Adipocyte (in vitro differentiated cells): ENCODE data around the gene UGT1A3.

Source experiments
- DNase-seq: peaks from one replicate; pipeline ENCODE4 v3.0.0-alpha.2; 2015; ENCODE audit warnings: low read depth
- H3K27me3 ChIP-seq: replicated peaks from 2 replicates; pipeline ENCODE4 v1.7.0; 2013; ENCODE audit warnings: mild to moderate bottlenecking, low read length, moderate library complexity; ENCODE audit not compliant: control insufficient read depth, insufficient read depth
- H3K36me3 ChIP-seq: 2 replicates; pipeline ENCODE4 v1.7.0; 2013; ENCODE audit warnings: low read length, mild to moderate bottlenecking, moderate library complexity; ENCODE audit not compliant: control insufficient read depth, insufficient read depth, severe bottlenecking
- H3K4me1 ChIP-seq: 2 replicates; pipeline ENCODE4 v1.7.0; 2013; ENCODE audit warnings: mild to moderate bottlenecking, low read length, moderate library complexity; ENCODE audit not compliant: control insufficient read depth, insufficient read depth
- H3K4me3 ChIP-seq: 2 replicates; pipeline ENCODE4 v1.7.0; 2013; ENCODE audit warnings: mild to moderate bottlenecking, low read length, moderate library complexity
- H3K9ac ChIP-seq: 2 replicates; pipeline ENCODE4 v1.7.0; 2013; ENCODE audit warnings: mild to moderate bottlenecking, low read length, moderate library complexity
- H3K9me3 ChIP-seq: 2 replicates; pipeline ENCODE4 v1.7.0; 2013; ENCODE audit warnings: mild to moderate bottlenecking, low read length, moderate library complexity; ENCODE audit not compliant: control insufficient read depth

Gene UGT1A3

DNA sequence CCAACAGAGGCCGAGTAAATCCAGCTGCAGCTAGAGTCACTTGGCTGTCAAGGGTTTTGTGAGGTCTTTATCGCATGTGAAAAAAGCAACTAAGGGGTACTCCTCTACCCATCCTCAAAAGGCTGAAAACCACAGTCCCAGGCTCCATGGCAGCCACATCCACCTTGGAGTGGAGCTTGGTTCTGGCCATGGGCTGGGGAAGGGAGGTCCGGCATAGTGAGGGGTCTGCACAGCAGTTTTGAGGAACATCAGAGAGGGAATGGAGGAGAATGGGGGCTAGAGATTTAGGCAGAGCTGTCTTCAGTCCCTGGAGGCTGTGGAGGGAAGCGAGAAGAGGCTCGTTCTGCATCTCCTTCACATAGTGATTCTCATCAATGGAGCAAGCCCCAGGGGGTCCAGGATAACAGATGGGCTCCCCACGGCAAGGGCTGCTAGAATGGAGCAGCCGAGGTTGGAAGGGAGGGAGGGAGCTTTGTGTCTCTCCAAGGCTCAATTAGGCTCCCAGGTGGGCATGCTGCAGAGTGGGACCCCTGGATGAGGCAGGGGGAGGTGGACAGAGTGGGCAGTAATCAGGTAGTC, 70.3 kb downstream of the UGT1A3 start:
- no peak overlapping the region for H3K9ac ChIP-seq
- no peaks in the 10 kb centered on the region for H3K36me3 ChIP-seq
- no peaks in the 10 kb centered on the region for H3K4me1 ChIP-seq
- no peaks in the 10 kb centered on the region for H3K9me3 ChIP-seq
- peaks cover 32% of the 10 kb centered on the region for H3K27me3 ChIP-seq
- no peak overlapping the region for H3K4me3 ChIP-seq
- DNase-seq, result no peak

DNA sequence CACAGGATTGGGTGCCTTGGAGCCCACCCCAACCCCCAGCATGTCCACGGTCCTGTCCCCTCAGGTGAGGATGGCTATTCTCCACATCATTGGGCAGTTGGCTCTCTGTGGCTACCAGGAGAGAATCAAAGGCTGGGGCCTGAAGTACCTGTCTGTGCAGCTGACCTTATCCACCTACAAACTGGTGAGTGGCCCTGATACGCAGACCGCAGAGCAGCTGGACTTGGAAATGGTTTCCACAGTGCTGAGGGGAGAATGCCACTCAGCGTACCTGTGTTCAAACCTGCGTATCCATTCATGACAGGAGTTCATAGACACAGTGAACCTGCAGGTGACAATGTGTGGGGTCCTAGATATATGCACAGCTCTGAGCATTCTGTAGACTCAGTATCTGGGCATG, 70.9 kb downstream of the UGT1A3 start:
- Histone ChIP-seq H3K4me1 (no peaks in the 10 kb centered on the region), H3K9ac (no peak overlapping the region), H3K4me3 (no peak overlapping the region), H3K27me3 (peaks cover 32% of the 10 kb centered on the region), H3K9me3 (no peaks in the 10 kb centered on the region), H3K36me3 (no peaks in the 10 kb centered on the region)
- DNase-seq, result no peak

DNA sequence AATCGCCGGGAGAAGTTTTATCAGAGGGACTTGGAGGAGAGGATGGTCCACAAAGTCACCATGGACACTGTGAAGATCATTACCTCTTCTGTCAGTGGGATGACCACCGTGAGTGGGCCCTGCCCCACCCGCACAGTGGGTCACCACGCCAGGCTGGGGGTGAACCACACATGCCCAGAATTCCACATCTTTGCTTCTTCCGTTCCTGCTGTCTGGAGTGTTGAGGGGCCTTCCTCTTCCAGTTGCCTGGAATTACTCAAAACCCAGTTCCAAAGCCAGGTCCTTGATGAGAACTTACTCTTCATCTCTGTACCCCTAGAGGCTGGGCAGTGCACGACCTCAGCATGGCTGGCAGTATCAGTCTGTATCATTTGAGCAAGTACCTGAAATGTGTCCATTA, 71.4 kb downstream of the UGT1A3 start:
- H3K9me3 ChIP-seq, result no peaks in the 10 kb centered on the region
- H3K36me3 ChIP-seq, result no peaks in the 10 kb centered on the region
- peaks cover 32% of the 10 kb centered on the region for H3K27me3 ChIP-seq
- H3K4me1 ChIP-seq, result no peaks in the 10 kb centered on the region
- DNase-seq, result no peak
- no peak overlapping the region for H3K4me3 ChIP-seq
- no peak overlapping the region for H3K9ac ChIP-seq

DNA sequence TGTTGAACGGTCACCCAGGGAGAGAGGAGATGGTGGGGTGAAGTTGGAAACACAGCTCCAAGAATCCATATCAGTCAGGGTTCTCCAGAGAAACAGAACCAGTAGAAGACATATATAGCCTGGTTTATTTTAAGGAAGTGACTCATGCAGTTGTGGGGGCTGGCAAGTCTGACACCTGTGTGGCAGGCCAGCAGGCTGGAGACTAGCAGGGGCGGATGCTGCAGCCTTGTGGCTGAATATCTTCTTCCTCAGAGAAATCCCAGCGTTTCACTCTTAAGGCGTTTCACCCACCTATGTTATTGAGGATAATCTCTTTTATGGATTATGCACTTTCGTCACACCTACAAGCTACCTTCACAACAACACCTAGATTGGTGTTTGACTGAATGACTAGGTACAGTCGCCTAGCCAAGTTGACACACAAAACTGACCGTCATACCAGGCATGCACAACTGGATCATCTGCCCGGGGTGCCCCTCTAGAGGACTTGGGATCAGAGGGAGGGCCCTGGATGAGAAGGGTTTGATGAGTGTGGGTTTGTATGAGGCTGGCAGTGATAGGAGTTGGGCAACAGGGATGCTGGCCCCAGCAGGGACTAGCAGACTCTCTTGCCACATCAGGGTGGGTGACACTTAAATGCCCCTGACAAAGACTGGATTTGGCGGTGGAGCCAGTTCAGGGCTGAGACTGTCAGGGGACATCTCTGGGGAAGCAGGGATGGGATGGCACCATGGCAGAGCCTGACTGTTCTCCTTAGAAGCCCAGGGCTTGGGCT, 72.7 kb downstream of the UGT1A3 start:
- H3K4me3 ChIP-seq, result no peak overlapping the region
- H3K9me3 ChIP-seq, result peaks cover 4% of the 10 kb centered on the region
- no peak for DNase-seq
- H3K9ac ChIP-seq, result no peak overlapping the region
- H3K27me3 ChIP-seq, result peaks cover 32% of the 10 kb centered on the region
- no peaks in the 10 kb centered on the region for H3K36me3 ChIP-seq
- no peaks in the 10 kb centered on the region for H3K4me1 ChIP-seq

DNA sequence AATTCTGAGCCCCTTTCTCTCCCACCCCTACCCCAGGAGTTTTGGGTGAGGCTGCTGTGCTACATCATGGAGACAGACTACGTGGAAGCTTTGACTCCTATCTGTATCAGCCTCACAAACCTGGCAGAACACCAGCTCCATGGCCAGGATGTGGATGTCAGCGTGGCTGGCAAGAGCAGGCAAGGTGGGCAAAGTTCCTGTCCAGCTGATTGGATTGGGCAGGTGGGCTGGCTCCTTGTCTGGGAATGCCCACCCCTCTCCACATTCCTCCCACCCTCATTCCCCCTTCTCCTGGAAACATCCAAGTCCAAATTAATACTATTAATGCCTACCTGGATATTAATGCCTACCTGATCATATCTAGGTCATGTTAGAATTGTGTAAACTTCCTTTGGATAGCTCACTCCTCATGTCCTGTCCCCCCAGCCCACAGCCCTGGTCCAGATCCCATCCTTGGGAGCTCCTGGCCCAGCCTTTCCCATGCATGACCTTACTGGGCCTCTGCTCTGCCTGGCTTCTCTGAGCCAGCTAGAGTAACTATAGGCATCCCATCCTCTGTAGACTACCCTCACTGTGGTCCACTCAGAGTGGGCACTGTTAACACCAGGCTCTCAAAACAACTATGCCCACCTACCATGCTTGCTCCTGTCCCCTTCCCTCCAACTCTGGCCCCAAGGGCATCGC, 73.4 kb downstream of the UGT1A3 start:
- DNase-seq, result no peak
- H3K4me1 ChIP-seq, result no peaks in the 10 kb centered on the region
- peaks cover 4% of the 10 kb centered on the region for H3K9me3 ChIP-seq
- no peaks in the 10 kb centered on the region for H3K36me3 ChIP-seq
- H3K27me3 ChIP-seq, result peaks cover 32% of the 10 kb centered on the region
- no peak overlapping the region for H3K9ac ChIP-seq
- no peak overlapping the region for H3K4me3 ChIP-seq

DNA sequence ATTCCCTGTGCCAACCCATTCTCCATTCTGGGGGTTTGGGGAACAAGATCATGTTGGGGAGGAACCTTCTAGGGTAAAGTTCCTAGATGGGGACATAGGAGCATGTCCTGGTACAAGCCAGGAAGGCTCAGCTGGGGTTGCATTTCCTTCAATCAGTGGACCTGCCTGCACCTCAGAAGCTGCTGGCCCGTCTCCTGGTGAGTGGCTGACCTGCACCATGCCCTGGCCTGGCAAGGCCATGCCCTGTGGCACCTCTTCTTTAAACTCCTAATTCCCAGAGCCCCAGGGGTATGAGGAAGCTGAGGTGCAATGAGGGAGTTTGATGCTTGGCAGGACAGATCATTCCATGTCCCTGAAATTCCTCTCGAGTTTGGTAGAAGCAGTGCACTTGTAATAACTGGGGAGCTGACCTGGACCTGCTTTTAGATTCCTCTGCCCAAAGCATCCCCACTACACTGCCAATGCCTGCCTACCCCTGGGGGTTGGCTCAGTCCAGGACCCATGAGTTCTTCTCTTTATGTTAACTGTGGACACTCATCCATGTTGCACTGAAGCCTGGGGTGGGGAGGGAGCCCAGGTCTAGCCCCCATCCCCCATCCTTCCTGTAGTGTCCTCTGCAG, 74.6 kb downstream of the UGT1A3 start:
- Histone ChIP-seq H3K36me3 (no peaks in the 10 kb centered on the region), H3K4me3 (no peak overlapping the region), H3K4me1 (no peaks in the 10 kb centered on the region), H3K9ac (no peak overlapping the region), H3K27me3 (peaks cover 34% of the 10 kb centered on the region), H3K9me3 (peaks cover 4% of the 10 kb centered on the region)
- DNase-seq, result no peak

DNA sequence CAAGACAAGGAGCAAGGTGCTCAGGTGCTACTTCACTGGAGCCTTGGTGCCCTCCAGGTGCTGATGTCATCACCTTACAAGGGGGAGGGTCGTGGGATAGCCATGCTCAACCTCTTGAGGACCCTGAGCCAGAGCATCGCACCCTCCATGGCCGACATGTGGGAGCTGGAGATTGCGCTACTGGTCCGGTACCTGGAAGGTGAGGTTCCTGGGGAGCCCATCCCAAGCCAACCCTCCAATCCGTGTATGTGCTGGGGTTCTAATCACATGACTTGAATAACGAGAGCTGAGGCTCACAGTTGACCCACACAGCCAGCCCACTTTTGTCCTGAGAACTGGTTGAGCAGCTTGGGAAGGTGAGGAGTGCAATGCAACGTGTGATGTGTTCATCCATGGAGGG, 75.2 kb downstream of the UGT1A3 start:
- DNase-seq, result no peak
- Histone ChIP-seq H3K9me3 (peaks cover 4% of the 10 kb centered on the region), H3K36me3 (no peaks in the 10 kb centered on the region), H3K27me3 (peaks cover 35% of the 10 kb centered on the region), H3K4me3 (no peak overlapping the region), H3K4me1 (no peaks in the 10 kb centered on the region), H3K9ac (no peak overlapping the region)

DNA sequence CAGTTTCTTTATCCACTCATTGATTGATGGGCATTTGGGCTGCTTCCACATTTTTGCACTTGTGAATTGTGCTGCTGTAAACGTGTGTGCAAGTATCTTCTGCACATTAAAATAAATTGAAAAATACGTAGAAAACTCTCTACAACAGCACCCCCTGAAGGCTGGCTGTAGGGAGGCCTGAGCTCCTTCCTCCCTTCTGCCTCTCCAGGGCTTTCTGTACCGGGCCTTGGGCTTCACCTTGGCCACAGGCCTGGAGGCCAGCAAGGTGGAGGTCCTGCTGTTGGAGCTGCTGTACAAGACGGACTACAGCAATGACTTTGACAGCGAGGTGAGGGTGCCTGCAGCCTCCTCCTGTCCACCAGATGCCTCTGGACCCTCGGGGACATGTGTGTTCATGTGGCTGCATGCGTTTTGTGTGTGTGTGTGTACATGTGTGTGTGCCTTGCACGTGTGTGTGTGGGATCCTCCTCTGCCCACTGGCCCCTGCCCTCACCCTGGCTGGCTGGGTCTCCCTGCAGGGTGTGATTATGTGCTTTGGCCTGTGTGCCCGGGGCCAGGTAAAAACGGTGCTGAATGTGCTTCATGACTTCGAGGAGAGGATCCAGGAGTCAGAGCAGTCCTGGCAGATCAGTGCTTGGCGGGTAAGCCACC, 78.5 kb downstream of the UGT1A3 start:
- DNase-seq, result no peak
- H3K27me3 ChIP-seq, result peaks cover 28% of the 10 kb centered on the region
- no peak overlapping the region for H3K9ac ChIP-seq
- H3K4me3 ChIP-seq, result no peak overlapping the region
- H3K4me1 ChIP-seq, result no peaks in the 10 kb centered on the region
- H3K36me3 ChIP-seq, result no peaks in the 10 kb centered on the region
- peaks cover 4% of the 10 kb centered on the region for H3K9me3 ChIP-seq

DNA sequence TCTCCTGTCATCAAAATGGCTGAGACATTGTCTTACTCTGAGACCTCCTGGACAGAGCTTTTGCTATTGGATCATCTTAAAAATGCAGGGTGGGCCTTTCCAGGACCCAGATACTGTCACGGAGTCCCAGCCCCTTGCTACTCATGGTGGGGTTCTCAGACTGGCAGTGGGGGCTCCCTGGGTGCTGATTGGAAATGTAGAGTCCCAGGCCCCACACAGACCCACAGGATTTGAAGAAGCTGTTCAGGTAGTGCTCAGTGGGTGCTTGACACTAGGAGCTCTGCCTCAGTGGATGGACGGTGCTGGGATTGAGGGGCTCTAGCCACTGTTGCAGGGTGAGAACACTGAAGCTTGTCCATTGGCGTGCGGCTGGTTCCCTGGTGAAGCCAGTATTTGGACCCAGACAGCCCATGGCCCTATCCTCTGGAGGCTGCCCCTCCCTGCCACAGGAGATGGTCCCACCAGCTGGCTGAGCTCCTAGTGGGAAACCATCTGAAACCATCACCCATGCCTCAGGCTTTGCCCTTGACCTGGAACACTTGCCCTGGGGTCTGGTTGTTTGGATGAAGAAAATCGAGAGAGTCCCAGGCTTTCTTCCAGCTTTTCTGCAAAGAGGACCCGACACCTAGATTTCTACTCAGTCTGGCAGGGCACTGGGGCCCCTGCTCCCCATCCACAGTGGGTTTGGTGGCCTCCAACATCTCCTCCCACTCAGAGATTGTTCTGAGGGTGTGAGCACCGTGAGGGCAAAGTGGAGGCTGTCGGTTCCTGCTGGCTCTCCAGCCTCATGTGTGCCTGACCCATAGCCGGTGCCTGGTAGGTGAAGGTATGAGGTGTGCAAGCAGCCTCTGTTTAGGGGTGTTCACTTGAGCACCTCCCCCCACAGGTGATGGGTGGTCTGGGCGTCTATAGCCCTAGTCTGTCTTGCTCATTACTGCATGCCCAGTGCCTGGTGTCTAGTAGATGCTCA, 79.4 kb downstream of the UGT1A3 start:
- H3K36me3 ChIP-seq, result no peaks in the 10 kb centered on the region
- H3K9ac ChIP-seq, result no peak overlapping the region
- DNase-seq, result no peak
- H3K4me1 ChIP-seq, result no peaks in the 10 kb centered on the region
- H3K27me3 ChIP-seq, result peaks cover 20% of the 10 kb centered on the region
- H3K9me3 ChIP-seq, result peaks cover 4% of the 10 kb centered on the region
- no peak overlapping the region for H3K4me3 ChIP-seq

DNA sequence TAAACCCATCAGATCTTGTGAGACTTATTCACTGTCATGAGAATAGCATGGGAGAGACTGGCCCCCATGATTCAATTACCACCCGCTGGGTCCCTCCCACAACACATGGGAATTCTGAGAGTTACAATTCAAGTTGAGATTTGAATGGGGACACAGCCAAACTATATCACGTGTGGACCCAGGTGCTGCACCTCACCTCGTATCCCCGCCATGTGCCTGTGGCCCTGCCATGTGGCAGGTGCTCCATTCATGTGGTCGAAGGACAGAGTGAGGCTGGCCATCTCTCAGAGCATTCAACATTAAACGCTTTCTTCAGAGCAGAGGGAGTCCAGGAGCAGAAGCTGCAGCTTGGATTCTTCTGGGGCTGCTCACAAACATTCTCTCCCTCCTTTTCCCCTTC, 81.5 kb downstream of the UGT1A3 start:
- H3K9ac ChIP-seq, result no peak overlapping the region
- H3K27me3 ChIP-seq, result peaks cover 20% of the 10 kb centered on the region
- peaks cover 4% of the 10 kb centered on the region for H3K9me3 ChIP-seq
- no peaks in the 10 kb centered on the region for H3K36me3 ChIP-seq
- no peak overlapping the region for H3K4me3 ChIP-seq
- no peak for DNase-seq
- H3K4me1 ChIP-seq, result no peaks in the 10 kb centered on the region
